Measurements from ENCODE around the gene ZSWIM8. TPM values are rescaled to one million over a fixed set of nuclear protein-coding genes. Genes with fewer than 3 reads are reported as not detected.
A peak's percentile ranks its signal among the peaks of the same experiment; 100 is the strongest.

Gene ZSWIM8
- total and polyA plus RNA-seq, 2 of the 8 experiments (the other 6 are each of a cell fraction or from before 2014, with no cell fraction given), result 44.7 to 99.7 TPM

DNA sequence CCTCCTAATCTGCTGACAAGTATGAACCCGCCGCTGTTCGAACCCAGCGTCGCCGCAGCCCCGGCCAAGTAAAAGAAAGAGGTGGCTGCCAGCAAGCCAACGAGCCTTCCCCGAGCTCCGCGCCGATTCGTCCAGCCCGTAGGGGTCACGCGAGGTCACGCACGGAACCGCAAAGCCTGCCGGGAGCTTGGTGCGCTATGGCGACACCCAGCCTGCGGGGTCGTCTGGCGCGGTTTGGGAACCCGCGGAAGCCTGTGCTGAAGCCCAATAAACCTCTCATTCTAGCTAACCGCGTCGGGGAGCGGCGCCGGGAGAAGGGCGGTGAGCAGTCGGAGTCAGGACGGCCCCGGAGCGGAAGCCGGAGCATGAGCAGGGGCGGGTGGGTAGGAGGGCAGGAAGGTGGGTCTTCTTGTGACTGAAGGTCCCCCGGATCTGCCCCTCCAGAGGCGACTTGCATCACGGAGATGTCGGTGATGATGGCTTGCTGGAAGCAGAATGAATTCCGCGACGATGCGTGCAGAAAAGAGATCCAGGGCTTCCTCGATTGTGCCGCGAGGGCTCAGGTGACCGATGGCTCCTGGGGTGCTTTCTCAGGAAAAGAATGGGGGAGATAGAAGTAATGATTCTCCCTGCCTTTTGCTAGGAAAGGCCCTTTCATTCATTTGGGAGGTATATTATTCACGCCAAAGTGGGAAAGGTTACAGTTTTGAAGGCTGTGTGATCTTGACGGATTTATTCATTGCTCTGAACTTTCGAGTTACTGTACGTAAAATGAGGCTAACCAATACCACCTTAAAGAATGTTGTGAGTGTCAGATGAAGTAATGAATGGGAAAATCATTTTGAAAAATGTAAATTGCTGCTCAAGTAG, 3.3 kb upstream of the ZSWIM8 start, which contains the start of gene CHCHD1 (continued):
- peak in 1 of 2 experiments; percentile 93; a peak in 2 of 3 replicates for TF ChIP-seq POLR2A (IDR thresholded peaks at IDR 0.05; ENCODE audit: control extremely low read depth in 1 of 2, low read depth in 2 of 2, low read length in 2 of 2)
- peak; percentile 76 for TF ChIP-seq KDM4A (IDR thresholded peaks at IDR 0.05; ENCODE audit: low read depth, low read length, severe bottlenecking)
- peak in 1 of 2 experiments; percentile 39; a peak in 1 of 4 replicates for TF ChIP-seq HDAC2 (IDR thresholded peaks at IDR 0.05; ENCODE audit: borderline replicate concordance in 1 of 2, low read depth in 2 of 2, low read length in 2 of 2)
- TF ChIP-seq PHF8 (conservative IDR thresholded peaks at IDR 0.05; ENCODE audit: low read depth, low read length), result peak; percentile 91
- TF ChIP-seq, protein P1, sequence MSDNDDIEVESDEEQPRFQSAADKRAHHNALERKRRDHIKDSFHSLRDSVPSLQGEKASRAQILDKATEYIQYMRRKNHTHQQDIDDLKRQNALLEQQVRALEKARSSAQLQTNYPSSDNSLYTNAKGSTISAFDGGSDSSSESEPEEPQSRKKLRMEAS (IDR thresholded peaks at IDR 0.05), result peak; percentile 73
- TF ChIP-seq SP2 (IDR thresholded peaks at IDR 0.05; ENCODE audit: low read length), result no peak
- TF ChIP-seq, protein P2, sequence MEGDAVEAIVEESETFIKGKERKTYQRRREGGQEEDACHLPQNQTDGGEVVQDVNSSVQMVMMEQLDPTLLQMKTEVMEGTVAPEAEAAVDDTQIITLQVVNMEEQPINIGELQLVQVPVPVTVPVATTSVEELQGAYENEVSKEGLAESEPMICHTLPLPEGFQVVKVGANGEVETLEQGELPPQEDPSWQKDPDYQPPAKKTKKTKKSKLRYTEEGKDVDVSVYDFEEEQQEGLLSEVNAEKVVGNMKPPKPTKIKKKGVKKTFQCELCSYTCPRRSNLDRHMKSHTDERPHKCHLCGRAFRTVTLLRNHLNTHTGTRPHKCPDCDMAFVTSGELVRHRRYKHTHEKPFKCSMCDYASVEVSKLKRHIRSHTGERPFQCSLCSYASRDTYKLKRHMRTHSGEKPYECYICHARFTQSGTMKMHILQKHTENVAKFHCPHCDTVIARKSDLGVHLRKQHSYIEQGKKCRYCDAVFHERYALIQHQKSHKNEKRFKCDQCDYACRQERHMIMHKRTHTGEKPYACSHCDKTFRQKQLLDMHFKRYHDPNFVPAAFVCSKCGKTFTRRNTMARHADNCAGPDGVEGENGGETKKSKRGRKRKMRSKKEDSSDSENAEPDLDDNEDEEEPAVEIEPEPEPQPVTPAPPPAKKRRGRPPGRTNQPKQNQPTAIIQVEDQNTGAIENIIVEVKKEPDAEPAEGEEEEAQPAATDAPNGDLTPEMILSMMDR (IDR thresholded peaks at IDR 0.05; ENCODE audit: control extremely low read depth in 1 of 3, insufficient read depth in 1 of 3, low read depth in 1 of 3, low read length in 3 of 3), result no peak
- TF ChIP-seq POLR2AphosphoS5 (IDR thresholded peaks at IDR 0.05; ENCODE audit: low read depth, low read length), result peak; percentile 84
- TF ChIP-seq RXRA (IDR thresholded peaks at IDR 0.05; ENCODE audit: insufficient read depth, low read depth, low read length), result no peak
- peak; percentile 78; the same call in 1 of the 2 replicates for TF ChIP-seq RBBP5 (IDR thresholded peaks at IDR 0.05; ENCODE audit: borderline replicate concordance, low read depth, low read length)
- peak in 1 of 2 experiments; percentile 69; a peak in 2 of 4 replicates for TF ChIP-seq SIN3A (conservative IDR thresholded peaks at IDR 0.05 in 1 of 2, IDR thresholded peaks at IDR 0.05 in 1 of 2; ENCODE audit: low read depth in 1 of 2, low read length in 2 of 2)
- no peak for TF ChIP-seq EP300 (IDR thresholded peaks at IDR 0.05; ENCODE audit: borderline replicate concordance in 1 of 2, low read depth in 2 of 2, low read length in 2 of 2)
- TF ChIP-seq GTF2F1 (IDR thresholded peaks at IDR 0.05; ENCODE audit: borderline replicate concordance, low read depth, low read length), result peak; percentile 25; the same call in 1 of the 2 replicates
- peak; percentile 78 for TF ChIP-seq ASH2L (IDR thresholded peaks at IDR 0.05; ENCODE audit: low read length)
